ENCODE results near the gene AAK1.

AAK1 gene

DNA sequence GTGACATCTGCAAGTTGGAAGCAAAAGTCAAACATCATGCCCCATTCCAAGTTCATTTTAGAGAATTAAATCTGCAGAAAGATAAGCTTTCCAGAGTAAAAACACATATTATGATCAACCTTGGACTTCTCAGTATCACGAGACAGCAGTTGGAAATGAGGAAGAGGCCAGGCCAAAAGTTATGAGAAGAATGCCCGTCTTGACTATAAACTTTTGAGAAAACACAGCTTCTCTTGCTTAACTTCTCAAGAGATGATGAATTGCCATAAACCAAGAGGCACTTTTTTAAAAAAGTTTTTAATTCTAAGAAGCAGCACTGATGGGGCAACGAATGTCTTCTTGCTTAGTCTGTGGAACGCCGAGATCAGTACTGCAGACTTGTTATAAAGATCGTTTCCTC, 153.7 kb downstream of the AAK1 start:
- DNase-seq (ENCODE audit: low read depth), result no peak

DNA sequence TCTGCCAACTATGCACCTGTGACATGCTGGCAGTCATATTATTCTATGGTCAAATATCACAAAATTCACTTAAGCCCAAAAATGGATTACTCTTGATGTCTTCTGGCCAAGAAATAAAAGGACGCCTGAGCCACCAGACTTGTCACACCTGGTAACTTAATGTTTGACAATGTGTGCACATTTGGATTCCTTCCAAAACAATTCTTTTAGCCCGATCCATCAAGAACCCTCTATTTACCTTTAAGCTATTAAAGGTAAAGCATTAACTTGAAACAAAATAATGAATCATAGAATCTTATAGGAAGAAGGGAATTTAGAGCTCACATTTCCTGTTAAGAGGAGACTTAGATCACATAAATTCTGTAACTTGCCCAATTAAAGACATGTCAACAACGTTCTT, 159.8 kb downstream of the AAK1 start:
- DNase-seq (ENCODE audit: low read depth), result no peak

DNA sequence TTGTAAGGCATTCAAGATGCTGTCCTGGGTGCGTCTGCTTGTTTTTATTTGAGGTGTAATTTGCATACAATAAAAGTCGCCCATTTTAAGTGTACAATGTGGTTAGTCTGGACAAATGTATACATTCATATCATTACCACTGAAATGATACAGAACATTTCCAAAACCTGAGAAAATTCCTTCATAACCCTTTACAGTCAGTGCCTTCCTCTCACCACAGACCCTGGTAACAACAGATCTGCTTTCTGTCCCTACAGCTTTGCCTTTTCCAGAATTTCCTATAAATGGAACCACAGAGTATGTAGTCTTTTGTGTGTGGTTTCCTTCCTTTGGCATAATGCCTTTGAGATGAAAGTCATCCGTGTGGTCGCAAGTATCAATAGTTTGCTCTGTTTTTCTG, 160.5 kb downstream of the AAK1 start:
- DNase-seq (ENCODE audit: low read depth), result no peak

DNA sequence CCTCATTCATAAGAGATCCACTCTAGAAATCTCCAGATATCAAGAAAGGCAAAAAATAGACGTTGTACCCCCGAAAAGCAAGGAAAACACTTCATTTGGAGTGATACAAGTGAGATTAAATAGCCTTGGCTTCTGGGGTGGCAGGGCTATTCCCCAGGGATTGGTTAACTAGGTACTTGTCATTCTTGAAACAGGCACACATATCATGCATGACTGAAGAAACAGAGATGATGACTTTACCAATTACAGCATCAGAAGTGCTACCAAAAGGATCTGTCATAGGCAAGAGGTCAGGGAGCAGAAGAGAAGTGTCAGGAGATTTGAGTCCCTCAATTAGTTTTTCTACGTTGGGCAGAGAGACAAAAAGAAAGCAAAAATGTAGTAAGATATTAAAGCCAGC, 161.1 kb downstream of the AAK1 start:
- no peak for DNase-seq (ENCODE audit: low read depth)

DNA sequence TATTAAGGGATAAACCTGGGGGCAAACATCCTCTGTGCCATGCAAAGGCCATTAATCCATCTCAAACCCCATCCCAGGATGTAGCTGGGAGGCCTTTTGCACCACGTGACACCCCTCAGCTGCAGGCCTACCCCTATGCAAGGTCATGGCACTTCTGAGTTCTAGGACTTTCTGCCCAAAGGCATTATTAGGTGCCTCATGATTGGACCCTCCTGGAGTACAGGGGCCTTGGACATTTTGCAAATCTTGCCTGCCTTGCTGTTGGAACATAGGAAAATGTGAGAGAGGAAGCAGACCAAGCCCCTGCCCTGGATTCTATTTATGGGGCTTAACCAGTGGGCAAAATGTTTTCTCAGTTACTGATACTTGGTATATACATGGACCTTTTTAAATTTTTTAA, 162.1 kb downstream of the AAK1 start:
- DNase-seq (ENCODE audit: low read depth), result no peak

DNA sequence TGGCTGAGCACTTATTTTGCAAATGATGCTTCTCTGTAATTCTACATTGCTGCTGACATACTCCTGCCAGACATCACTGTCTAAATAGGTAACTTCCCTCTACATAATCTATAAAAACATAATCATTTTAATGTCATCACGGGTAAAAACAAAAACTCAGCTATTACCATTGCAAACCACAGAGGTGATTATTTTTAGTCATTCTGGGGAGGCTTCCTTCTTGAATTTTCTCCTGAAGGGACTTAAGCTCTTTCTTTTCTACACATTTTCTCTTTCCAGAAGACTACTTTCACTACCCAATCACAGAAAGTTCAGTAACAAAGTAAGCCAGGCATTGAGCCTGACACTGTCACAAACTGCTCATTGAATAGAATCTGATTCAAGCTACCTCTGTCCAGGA, 165.9 kb downstream of the AAK1 start:
- DNase-seq (ENCODE audit: low read depth), result no peak

DNA sequence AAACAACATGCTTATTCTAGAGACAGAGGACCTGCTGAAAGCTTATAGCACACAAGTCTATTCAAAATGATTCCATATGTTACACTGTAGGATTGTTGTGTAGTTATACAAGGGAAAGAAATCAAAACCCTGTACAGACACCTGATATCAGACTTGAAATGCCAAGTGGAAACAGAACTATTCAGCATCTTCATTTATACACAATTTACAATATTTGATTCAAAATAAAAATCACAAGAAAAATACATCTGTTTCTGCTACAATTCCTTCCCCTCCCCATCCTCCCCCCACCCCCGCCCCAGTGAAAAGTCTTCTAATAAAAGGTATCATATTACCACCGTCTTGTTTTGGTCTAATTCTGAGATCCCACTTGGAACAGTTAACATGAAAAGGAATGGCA, 168.9 kb downstream of the AAK1 start:
- DNase-seq (ENCODE audit: low read depth), result no peak

DNA sequence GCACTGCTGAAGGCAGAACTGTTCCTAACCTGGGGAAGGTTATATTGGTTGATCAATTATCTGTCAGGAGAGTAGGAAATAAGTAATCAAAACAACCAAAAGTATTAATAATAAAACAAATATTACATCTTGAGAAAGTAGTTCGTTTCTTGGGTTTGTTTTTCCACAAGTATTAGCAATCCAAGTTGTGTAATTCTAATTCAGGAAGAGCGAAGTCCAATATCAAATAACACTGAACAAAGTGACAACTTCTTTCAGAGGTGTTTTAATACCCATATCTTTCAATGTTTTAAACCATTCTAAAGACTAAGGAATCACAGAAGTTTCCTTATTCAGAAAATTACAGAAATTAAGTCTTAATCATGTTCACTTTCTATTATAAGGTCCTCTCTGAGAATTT, 171.7 kb downstream of the AAK1 start:
- DNase-seq (ENCODE audit: low read depth), result no peak

DNA sequence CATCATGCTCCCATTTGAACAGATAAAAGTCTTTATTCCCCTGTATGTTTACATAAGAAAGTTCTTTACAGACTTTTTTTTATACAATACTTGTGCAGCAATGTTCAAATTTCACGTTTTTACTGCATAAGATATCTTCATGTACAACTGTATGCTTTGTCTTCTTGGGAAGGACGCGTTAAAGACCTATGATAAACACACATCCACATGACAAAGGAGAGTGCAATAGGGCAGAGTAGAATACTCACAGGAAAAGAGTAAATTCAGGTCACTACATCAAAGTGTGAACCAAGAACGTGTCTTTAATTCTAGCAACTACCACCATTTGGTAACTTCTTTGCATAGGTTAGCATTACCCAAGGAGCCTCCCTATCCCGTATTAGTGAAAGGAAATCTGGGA, 172.6 kb downstream of the AAK1 start:
- no peak for DNase-seq (ENCODE audit: low read depth)

DNA sequence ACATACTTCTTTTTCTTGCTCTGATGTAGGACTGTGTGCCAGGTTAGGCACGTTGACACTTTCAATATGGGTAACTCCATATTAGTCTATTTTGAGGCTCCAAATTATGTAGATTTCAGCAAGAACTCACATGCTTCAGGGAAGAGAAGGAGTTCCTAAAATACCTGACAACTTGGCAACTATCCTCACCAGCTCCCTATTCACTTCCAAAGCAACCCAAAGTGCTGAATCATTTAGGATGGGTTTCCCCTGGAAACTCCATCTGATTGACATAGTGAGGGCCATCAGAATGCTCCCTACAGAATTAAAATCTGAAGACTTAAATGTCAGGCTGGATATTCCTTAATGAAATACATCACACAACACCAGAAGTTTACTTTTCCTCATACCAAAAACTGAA, 173.8 kb downstream of the AAK1 start:
- DNase-seq (ENCODE audit: low read depth), result no peak

DNA sequence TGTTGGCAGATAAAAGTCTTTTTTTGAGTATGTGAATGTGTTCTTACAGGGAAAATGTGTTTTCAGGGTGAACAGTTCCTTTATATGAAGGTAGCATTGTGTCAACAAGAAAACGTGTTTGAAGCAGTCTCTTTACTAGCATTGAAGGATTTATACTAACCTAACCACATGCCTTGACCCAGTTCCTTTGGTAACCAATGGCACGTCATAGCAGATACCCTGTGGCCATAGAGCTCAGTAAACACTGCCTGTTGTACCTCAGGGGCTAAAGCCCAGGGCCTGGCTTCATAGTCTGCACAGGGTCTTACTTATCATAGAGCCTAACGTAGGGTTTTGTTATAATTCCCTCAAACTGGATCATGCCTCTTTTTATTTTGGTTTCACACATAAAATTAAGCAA, 174.2 kb downstream of the AAK1 start:
- DNase-seq (ENCODE audit: low read depth), result no peak

DNA sequence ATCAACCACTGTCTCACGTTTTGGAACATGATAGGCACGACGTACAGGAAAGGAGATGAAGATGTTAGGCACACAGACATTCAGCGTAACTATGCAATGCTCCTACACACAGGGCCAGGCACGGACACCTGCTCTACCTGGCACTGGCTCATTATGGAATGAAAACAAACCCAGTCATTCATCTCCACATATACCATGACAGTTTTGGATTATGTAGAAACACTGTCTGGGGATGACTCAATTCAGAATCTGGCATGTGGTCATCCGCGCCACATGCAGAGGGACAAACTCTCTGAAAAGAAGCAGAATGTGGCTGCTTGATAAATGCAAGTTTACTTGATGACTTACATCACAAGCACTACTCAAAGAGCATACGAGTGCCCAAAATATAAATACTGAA, 176.8 kb downstream of the AAK1 start:
- DNase-seq (ENCODE audit: low read depth), result no peak

DNA sequence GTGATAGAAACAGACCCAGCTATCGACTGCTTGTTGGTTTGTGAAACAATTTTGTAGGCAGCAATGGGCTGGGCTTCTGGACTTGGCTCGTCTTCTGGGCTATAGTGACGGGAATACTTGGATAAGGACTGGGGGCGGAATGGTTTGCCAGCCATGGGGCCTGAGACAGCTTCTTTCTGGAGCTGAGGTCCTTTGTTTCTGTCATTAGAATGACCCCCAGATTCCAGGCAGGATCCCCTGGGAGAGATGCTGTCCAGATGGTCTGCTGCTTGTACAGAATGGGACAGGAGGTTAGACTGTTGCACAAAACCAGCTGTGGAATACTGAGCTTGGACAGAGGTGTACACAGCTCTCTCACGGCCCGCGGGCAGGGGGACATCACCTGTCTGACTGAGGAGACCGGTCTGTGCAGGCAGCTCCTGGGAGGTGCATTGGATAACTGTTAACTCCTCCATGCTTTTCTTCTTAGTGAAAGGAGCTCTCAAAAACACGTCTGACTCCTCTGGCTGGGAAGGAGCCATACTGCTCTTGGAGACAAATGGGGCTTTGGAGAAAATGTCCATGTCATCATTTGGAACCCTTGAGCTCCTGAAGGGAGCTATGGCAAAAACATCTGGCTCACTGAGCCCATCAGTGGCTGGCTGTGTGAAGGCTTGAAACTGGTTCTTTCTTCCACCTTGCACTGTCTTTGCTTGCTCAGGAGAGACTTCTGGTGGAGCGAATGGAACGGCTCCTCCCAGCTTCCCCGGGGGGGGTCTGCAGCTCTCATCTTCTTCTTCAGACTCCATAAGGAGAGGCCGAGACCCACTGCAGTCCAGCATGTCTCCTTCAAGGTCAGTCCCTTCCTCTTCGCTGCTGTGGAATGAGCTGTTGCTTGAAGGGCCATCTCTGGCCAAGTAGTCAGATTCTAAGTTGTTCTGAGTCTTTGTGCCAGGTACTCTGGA, 177.8 kb downstream of the AAK1 start:
- DNase-seq (ENCODE audit: low read depth), result no peak

DNA sequence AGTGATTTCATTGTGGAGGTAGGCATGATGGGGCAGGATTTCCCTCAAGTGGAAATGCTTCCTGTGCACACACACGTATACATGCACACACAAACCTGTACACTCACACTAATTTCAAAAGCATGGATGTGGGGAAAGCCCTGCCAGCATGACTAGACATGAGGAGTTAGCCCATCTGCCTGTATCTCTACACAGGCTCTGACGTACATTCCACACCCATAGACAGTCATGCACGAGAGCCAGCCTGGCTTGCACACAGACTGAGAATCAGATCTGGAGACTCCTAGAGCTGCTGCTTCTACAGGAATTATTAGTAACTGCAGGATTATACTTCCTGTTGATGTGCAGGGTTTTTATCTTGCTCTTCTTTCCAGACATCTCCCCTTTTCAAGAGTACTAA, 179.0 kb downstream of the AAK1 start:
- no peak for DNase-seq (ENCODE audit: low read depth)

DNA sequence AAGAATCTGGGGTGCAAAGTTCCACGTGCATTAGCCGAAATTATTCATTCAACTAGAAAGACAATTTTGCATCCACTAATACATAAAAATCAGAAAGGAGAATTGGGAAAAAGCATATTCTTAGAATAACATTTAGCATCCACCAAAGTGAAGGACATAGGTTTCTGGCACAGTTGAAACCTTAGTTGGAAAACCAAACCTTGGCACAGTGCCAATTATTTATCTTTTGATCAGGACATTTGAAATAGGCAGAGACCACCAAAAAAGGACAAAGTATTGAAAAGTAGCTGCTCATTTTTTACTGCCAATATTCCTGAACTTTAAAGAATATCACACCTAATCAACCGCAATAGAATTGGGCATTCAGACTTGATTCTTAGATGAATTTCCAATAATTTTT, 180.8 kb downstream of the AAK1 start:
- no peak for DNase-seq (ENCODE audit: low read depth)

DNA sequence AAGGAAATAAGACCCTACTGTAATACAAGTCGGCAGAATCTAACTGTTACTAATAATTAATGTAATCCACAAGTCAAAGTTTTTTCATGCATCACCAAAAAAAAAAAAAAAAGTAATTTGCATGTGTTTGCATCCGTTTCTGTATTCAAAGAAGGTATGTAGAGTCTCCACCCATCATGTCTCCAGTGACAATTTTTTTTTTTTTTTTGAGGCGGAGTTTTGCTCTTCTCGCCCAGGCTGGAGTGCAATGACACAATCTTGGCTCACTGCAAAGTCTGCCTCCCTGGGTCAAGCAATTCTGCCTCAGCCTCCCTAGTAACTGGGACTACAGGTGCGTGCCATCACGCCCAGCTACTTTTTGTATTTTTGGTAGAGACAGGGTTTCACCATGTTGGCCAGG, 182.1 kb downstream of the AAK1 start:
- DNase-seq (ENCODE audit: low read depth), result no peak

DNA sequence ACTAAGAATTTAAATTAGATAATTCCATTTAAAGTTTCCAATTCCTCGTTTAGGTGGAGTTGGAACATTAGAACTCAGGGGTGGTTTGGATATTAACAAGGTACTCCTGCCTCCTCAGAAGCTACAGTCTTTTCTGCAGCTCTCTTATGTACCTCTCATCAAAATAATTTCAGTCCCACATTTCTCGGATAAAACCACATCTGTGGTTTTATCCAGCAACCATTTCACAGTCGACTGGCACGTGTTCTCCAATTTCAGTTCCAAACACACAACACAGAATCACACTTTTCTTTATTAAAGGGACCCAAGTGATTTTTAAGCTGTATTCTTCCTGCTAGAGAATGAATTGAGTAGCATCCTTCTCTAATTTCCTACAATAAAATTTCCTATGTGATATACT, 183.6 kb downstream of the AAK1 start:
- no peak for DNase-seq (ENCODE audit: low read depth)

DNA sequence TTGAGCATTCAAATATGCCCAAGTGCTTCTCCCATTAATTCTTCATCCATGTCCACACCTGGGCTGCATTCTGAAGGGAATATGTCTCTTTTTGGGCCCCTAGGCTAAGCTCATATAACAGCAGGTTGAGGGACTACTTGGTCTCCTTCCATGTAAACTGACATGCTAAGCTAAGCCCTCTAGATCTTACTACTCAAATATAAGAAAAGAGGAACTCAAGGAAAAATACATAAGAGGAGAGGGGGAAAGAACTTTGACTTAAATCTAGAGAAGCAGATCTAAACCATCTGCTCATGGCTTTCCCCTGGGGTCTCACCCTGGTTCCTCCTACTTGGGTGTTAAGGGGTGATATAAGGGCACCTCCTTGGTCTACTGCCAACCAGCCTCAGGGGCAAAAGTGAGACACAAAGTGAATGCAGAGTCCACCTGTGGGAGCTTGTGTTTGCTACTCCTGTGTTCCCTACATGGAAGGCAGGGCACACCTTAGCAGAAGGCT, 186.5 kb downstream of the AAK1 start:
- no peak for DNase-seq (ENCODE audit: low read depth)

DNA sequence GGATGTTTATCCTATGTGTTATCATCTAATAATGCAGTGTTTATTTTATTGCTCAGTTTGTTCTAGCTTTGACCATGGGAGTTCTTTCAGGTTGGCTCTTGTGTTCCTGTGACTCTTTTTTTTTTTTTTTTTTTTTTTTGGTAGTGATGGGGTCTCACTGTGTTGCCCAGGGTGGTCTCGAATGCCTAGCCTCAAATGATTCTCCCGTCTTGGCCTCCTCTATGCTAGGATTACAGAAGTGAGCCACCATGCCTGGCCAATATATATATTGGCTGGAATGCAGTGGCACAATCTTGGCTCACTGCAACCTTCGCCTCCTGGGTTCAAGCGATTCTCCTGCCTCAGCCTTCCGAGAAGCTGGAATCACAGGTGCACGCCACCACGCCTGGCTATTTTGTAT, 187.4 kb downstream of the AAK1 start:
- DNase-seq (ENCODE audit: low read depth), result no peak

DNA sequence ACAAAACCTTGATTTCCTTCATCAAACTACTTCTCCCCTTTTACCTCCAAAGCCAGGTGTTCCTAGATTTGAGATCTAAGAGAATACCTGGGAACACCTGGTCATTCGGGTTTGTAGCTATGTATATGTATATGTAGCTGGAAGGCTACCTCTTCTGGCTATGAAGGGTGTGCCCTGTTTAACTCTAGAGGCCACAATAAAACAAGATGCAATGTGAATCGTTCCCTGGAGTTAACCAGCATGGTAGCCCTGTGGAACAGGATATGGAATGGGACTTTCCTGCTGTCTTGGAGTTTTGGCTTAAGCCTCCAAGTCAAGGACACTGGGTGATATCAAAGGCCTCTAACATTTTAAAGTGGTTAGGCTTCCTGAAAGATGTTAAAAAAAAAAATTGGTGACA, 188.6 kb downstream of the AAK1 start:
- no peak for DNase-seq (ENCODE audit: low read depth)

DNA sequence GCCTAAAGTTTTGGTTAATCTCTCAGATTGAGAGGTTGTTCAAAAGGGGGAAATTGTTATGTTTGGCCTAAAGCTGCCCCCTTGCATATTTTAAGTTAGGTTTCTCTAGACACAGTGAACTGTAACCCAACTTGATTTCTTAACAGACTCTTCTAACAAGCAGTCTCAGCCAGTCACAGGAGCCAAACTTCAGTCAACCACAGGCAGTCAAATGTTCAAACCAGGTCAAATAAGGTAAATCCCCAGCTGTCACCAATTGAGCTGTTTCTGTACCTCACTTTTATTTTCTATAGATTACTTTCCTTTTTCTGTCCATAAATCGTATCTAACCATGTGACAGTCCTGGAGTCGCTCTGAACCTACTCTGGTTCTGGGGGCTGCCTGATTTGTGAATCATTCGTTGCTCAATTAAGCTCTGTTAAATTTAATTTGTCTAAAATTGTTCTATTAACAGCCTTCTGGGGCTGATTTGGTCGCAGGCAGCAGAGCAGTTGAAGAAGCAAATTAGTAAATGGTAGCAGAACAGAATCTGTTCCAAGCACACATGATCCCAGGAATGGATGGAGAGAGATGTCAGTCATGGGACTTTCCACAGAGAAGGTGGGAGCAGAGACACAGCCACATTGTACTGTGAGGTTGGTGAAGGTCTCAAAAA, 189.9 kb downstream of the AAK1 start:
- no peak for DNase-seq (ENCODE audit: low read depth)

DNA sequence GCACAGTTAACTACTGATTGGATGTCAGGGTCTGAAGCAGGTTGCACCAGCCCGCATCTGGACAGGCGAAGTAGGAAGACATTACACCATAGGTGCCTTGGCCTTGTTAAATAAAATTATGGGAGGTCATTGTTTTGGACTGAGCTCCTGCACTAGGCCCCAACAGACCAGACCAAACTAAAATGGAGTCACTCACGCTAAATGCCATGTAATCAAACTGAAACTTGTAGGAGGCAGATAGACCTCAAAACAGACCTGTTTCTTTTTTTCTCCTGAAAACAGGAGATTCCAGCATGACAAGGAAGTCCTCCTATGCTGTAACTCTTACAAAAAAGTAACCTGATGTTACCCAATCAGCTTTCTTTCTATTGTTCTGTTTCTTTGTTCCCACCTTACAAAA, 190.9 kb downstream of the AAK1 start:
- no peak for DNase-seq (ENCODE audit: low read depth)

DNA sequence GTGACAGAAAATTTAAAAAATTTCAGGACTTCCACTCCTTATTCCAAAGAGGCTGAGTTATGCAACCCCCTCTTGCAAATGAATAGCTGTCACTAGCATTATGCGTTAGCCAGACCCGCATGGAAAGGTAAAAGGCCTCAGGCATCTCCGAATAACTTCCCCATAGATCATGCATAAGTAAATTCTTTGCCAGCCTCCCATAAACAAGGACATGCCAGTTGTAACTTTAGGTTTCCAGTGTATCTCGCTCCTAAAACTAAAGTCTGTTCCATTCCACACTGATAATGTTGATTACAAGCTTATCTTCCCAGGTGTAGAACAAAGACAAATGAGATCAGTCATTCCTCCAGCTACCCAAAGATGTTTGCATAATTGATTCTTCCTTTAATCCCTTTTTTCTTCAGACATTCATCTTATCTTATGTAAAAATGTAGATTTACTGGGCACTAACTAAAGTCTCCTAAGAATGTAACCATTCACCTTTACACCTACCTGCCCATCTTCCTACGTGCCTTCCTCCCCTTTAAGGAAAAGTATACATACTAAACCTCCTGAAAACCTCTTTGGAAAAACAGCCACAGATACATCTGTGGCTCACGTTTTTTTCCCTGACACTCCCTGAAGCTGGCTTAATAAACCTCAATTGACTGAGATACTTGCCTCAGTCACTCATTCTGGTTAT, 192.7 kb downstream of the AAK1 start:
- no peak for DNase-seq (ENCODE audit: low read depth)
